Heart left ventricle (tissue), 16 donors: ENCODE data around the gene LCE4A. TPM values are rescaled to one million over a fixed set of nuclear protein-coding genes. Genes with fewer than 3 reads are reported as not detected.

Source experiments
- ATAC-seq, 4 donors: fragments of 200-7000 bp; cut with Tn5 transposase; one replicate each; pipeline ENCODE4 v1.9.1; 2020 to 2022; ENCODE audit warnings: moderate library complexity in 4 of 4, mild to moderate bottlenecking in 3 of 4, moderate number of reproducible peaks in 1 of 4
- DNase-seq, 5 donors: peaks; one replicate each; pipeline ENCODE4 v3.0.0-alpha.2; 2020
- H3K27ac ChIP-seq, 12 donors: fragments of 200-600 bp; sonication (generic) in 4 of 12; one replicate each; pipeline versions ENCODE4 v1.5.0 to v1.8.0; 2016 to 2022; ENCODE audit warnings: mild to moderate bottlenecking in 2 of 12
- H3K27me3 ChIP-seq, 9 donors: fragments of 200-600 bp; sonication (generic) in 2 of 9; one replicate each; pipeline versions ENCODE4 v1.5.1 to v1.8.0; 2016 to 2022; ENCODE audit warnings: mild to moderate bottlenecking in 3 of 9
- H3K36me3 ChIP-seq, 9 donors: fragments of 200-600 bp; sonication (generic) in 2 of 9; one replicate each; pipeline versions ENCODE4 v1.5.0 to v1.8.0; 2018 to 2022; ENCODE audit warnings: mild to moderate bottlenecking in 2 of 9
- H3K4me1 ChIP-seq, 12 donors: fragments of 200-600 bp; sonication (generic) in 4 of 12; one replicate each; pipeline versions ENCODE4 v1.5.0 to v1.8.0; 2016 to 2022; ENCODE audit warnings: mild to moderate bottlenecking in 3 of 12
- H3K4me3 ChIP-seq, 12 donors: fragments of 200-600 bp; sonication (generic) in 4 of 12; one replicate each; pipeline versions ENCODE4 v1.5.0 to v1.8.0; 2017 to 2022; ENCODE audit warnings: mild to moderate bottlenecking in 9 of 12, moderate library complexity in 4 of 12
- H3K9me3 ChIP-seq, 12 donors: fragments of 200-600 bp; sonication (generic) in 4 of 12; one replicate each; pipeline versions ENCODE4 v1.5.0 to v1.8.0; 2016 to 2022; ENCODE audit warnings: mild to moderate bottlenecking in 1 of 12
- CTCF ChIP-seq, 12 donors: fragments of 200-600 bp; sonication (generic) in 4 of 12; IDR thresholded peaks; one replicate each; pipeline versions ENCODE4 v1.5.0 to v1.8.0; 2018 to 2022; ENCODE audit warnings: antibody characterized with exemption in 12 of 12, mild to moderate bottlenecking in 5 of 12
- POLR2A ChIP-seq, 2 donors: fragments of 450-650 bp; IDR thresholded peaks; one replicate each; pipeline ENCODE4 v1.6.1; 2017; ENCODE audit warnings: antibody characterized with exemption in 2 of 2, mild to moderate bottlenecking in 2 of 2, moderate library complexity in 2 of 2
- WGBS, 4 donors: extraction: QIAGEN DNeasy Blood & Tissue Kit in 2 of 4; methylation state at CpG; one replicate each; pipeline versions ENCODE4 v1.1.5 to v1.1.7; 2013 to 2018; 5-methylcytosine and 5-hydroxymethylcytosine counted together
- intact Hi-C, 10 donors: fragments of 100-400 bp; cut with DNase I; formaldehyde crosslinking; loops; one replicate each; pipeline versions ENCODE4 v1.11.1 to v1.14.2; 2022
- polyA plus RNA-seq, 2 donors: library from polyadenylated mRNA; stranded (reverse); fragments of 200-250 nt; gene quantifications; one replicate each; pipeline ENCODE4 v1.2.3, GENCODE V29; 2013
- total RNA-seq, 9 donors: library from RNA; depleted of rRNA in 2 of 9; stranded (reverse); fragments of >200 nt in 2 of 9; fragmentation: NEBNext Ultra II Directional in 3 of 9; extraction: Animal tissue kit (Norgen Biotek cat#: 25700) in 3 of 9; gene quantifications; one replicate each; pipeline versions ENCODE4 v1.1.0 to v1.2.4, GENCODE V29; 2016 to 2023
- donor health status: ischemic (EF 13 %, LVEDD 7.1; RV severe dilation, severe dysfunction).
- donor health status: healthy with polysubstance abuse.
- donor health status: DM: no; HTN: yes; CAD: no.
- donor health status: DM: no; HTN: no; CAD: no.
- donor health status: ischemic (EF 25% LVEDD 6.9; RV normal size, moderate dysfunction).
- donor health status: ischemic (EF 25% LVEDD 5.7; RV mildly dilated, moderate dysfunction).
- donor health status: healthy.
- donor health status: DM: yes; HTN: yes; CAD: no.
- donor health status: ischemic (EF 35%, LVEDD 5.7; RV mildly dilated, moderate dysfunction).
- donor health status: nonischemic (EF 11% LVEDD 7.7; RV severe dilation, severe dysfunction).
- donor health status: DM: yes; HTN: yes; CAD: no.
- donor health status: PGD.
- donor health status: ischemic (EF 29% LVEDD 5.4; RV normal size, mild dysfunction).
- donor health status: nonischemic (EF 23%, LVEDD 6.1; RV moderate dilation, normal function).

The LCE4A gene
- total and polyA plus RNA-seq, 11 donors, result not detected

DNA sequence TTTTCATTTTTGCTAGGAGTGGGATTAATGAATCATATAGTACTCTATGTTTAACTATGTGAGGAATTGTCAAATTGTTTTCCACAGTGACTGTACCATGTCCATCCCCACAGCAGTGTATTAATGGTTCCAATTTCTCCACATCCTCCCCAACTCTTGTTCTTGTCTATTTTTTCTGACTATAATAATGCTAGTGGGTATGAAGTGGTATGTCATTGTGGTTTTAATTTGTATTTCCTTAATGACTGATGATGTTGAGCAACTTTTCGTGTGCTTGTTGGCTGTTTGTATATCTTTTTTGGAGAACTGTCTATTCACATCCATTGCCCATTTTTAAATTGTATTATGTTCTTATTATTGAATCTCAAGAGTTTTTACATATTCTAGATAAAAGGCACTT, 39.9 kb downstream of the LCE4A start:
- H3K27me3 ChIP-seq, result peaks cover 0 to 16% (median 4%) of the 10 kb centered on the region in 9 donors
- ATAC-seq, result no peak
- TF ChIP-seq POLR2A (IDR thresholded peaks at IDR 0.05), result no peak
- no peak for TF ChIP-seq CTCF (IDR thresholded peaks at IDR 0.05)
- WGBS, 4 donors, result 36 to 46% (median 40%) methylated on average over 1 of the region's 1 CpG
- H3K9me3 ChIP-seq, result no peaks in the 10 kb centered on the region
- H3K4me1 ChIP-seq, result no peaks in the 10 kb centered on the region
- DNase-seq, result no peak
- no peak overlapping the region for H3K4me3 ChIP-seq
- H3K36me3 ChIP-seq, result no peaks in the 10 kb centered on the region
- intact Hi-C loops, result no loop called here
- no peak overlapping the region for H3K27ac ChIP-seq

- intact Hi-C loops, result no loop called here
- DNase-seq, result no peak
- H3K27ac ChIP-seq, result no peak overlapping the region
- TF ChIP-seq POLR2A (IDR thresholded peaks at IDR 0.05) (no peak), CTCF (IDR thresholded peaks at IDR 0.05) (no peak)
- no peak overlapping the region for H3K4me3 ChIP-seq
- no peak for ATAC-seq
- H3K9me3 ChIP-seq, result no peaks in the 10 kb centered on the region
- H3K27me3 ChIP-seq, result peaks cover 0 to 16% (median 4%) of the 10 kb centered on the region in 9 donors
- H3K4me1 ChIP-seq, result no peaks in the 10 kb centered on the region
- no peaks in the 10 kb centered on the region for H3K36me3 ChIP-seq
- WGBS, 4 donors, result 57 to 67% (median 63%) methylated on average over 1 of the region's 1 CpG
Observed at GRCh38 chr1:152752225-152752624, 44.3 kb downstream of the LCE4A start.

GRCh38 chr1:152753586-152753985, 45.6 kb downstream of the LCE4A start:
- DNase-seq, result no peak
- H3K27me3 ChIP-seq, result peaks cover 0 to 16% (median under 1%) of the 10 kb centered on the region in 9 donors
- TF ChIP-seq POLR2A (IDR thresholded peaks at IDR 0.05), result no peak
- no peak for TF ChIP-seq CTCF (IDR thresholded peaks at IDR 0.05)
- H3K9me3 ChIP-seq, result no peaks in the 10 kb centered on the region
- H3K36me3 ChIP-seq, result no peaks in the 10 kb centered on the region
- no peak overlapping the region for H3K27ac ChIP-seq
- H3K4me1 ChIP-seq, result no peaks in the 10 kb centered on the region
- intact Hi-C loops, result no loop called here
- ATAC-seq, result no peak
- WGBS, 4 donors, result 4 to 30% (median 19%) methylated on average over 1 of the region's 1 CpG
- H3K4me3 ChIP-seq, result no peak overlapping the region

DNA sequence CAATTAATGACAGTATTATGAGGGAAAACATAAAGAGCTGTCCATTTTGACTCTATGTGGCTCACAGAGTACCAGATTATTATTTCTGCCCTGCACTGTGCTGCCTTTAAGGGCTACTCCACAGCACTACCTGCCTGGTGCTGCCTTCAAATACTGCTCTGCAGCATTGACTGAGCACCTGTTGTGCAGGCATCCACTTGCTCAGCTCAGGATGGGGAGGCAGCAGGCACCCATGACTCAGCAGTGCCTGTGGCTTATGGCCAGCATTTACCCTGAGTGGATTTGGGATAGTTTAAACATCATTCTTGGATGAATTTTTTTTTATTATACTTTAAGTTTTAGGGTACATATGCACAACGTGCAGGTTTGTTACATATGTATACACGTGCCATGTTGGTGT, 48.9 kb downstream of the LCE4A start:
- H3K27ac ChIP-seq, result no peak overlapping the region
- no peak for DNase-seq

More for the DNA sequence above, 48.9 kb downstream of the LCE4A start:
- Histone ChIP-seq H3K27me3 (peaks cover 0 to 4% (median 0%) of the 10 kb centered on the region in 9 donors), H3K36me3 (no peaks in the 10 kb centered on the region), H3K9me3 (no peaks in the 10 kb centered on the region), H3K4me3 (no peak overlapping the region), H3K4me1 (no peaks in the 10 kb centered on the region)
- ATAC-seq, result no peak
- WGBS, 4 donors, result 67 to 77% (median 71%) methylated on average over 2 of the region's 2 CpGs
- TF ChIP-seq CTCF (IDR thresholded peaks at IDR 0.05) (no peak), POLR2A (IDR thresholded peaks at IDR 0.05) (no peak)
- intact Hi-C loops, result no loop called here
